WERI-Rb-1 (cell line): Measurements from ENCODE around the gene MYRIP.
"Not testable (repeated sequence)": the region's sequence is repeated elsewhere in the genome, so short reads cannot be mapped to it uniquely, and the experiment has no call there.

Experiments used
- DNase-seq: peaks from one replicate; pipeline ENCODE4 v3.0.0-alpha.2; 2020
- H3K27ac ChIP-seq: fragments of 250-450 bp; sonication (Bioruptor Pico); 2 replicates; pipeline ENCODE4 v1.5.1; 2020; ENCODE audit warnings: mild to moderate bottlenecking, moderate library complexity
- H3K27me3 ChIP-seq: fragments of 250-450 bp; sonication (Bioruptor Pico); 2 replicates; pipeline ENCODE4 v1.5.1; 2021; ENCODE audit warnings: mild to moderate bottlenecking, low read depth, moderate library complexity; ENCODE audit not compliant: insufficient read depth, severe bottlenecking
- H3K36me3 ChIP-seq: fragments of 250-450 bp; sonication (Bioruptor Pico); 2 replicates; pipeline ENCODE4 v1.5.1; 2020; ENCODE audit warnings: mild to moderate bottlenecking, moderate library complexity
- H3K4me3 ChIP-seq: 2 replicates; pipeline ENCODE4 v1.5.1; 2011; ENCODE audit warnings: low read depth, mild to moderate bottlenecking, control low read depth, low read length
- H3K9me3 ChIP-seq: fragments of 250-450 bp; sonication (Bioruptor Pico); 2 replicates; pipeline ENCODE4 v1.5.1; 2021; ENCODE audit warnings: mild to moderate bottlenecking, moderate library complexity; ENCODE audit not compliant: severe bottlenecking
- TF ChIP-seq, protein P1 (sequence below): IDR thresholded peaks from 2 replicates; pipeline ENCODE4 v1.5.1; 2011; ENCODE audit warnings: low read depth, mild to moderate bottlenecking, control low read depth, inconsistent platforms, low read length

MYRIP gene

DNA sequence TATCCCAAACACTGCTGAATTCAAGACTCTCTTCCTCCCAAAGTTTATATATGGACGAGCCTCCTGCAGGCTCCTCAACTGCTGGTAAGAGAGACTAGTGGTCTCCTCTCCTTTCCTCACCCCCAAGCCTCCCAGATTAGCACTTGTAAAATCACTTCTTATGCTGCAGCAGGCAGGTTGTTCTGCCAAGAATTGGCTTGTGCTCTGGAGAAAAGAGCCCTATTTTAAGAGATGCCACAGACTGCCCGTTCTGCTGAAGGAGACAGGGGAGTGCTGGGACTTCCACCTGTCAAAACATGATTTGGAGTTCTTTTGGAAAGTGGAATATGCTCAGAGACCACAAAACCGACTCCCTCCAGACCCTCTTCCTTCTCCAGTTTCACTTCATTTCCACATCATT, 269.2 kb downstream of the MYRIP start:
- DNase-seq, result no peak
- H3K9me3 ChIP-seq, result no peaks in the 10 kb centered on the region
- no peaks in the 10 kb centered on the region for H3K36me3 ChIP-seq
- no peaks in the 10 kb centered on the region for H3K27me3 ChIP-seq
- H3K4me3 ChIP-seq, result no peak overlapping the region
- no peak overlapping the region for H3K27ac ChIP-seq
- TF ChIP-seq, protein P1, sequence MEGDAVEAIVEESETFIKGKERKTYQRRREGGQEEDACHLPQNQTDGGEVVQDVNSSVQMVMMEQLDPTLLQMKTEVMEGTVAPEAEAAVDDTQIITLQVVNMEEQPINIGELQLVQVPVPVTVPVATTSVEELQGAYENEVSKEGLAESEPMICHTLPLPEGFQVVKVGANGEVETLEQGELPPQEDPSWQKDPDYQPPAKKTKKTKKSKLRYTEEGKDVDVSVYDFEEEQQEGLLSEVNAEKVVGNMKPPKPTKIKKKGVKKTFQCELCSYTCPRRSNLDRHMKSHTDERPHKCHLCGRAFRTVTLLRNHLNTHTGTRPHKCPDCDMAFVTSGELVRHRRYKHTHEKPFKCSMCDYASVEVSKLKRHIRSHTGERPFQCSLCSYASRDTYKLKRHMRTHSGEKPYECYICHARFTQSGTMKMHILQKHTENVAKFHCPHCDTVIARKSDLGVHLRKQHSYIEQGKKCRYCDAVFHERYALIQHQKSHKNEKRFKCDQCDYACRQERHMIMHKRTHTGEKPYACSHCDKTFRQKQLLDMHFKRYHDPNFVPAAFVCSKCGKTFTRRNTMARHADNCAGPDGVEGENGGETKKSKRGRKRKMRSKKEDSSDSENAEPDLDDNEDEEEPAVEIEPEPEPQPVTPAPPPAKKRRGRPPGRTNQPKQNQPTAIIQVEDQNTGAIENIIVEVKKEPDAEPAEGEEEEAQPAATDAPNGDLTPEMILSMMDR, result no peak

DNA sequence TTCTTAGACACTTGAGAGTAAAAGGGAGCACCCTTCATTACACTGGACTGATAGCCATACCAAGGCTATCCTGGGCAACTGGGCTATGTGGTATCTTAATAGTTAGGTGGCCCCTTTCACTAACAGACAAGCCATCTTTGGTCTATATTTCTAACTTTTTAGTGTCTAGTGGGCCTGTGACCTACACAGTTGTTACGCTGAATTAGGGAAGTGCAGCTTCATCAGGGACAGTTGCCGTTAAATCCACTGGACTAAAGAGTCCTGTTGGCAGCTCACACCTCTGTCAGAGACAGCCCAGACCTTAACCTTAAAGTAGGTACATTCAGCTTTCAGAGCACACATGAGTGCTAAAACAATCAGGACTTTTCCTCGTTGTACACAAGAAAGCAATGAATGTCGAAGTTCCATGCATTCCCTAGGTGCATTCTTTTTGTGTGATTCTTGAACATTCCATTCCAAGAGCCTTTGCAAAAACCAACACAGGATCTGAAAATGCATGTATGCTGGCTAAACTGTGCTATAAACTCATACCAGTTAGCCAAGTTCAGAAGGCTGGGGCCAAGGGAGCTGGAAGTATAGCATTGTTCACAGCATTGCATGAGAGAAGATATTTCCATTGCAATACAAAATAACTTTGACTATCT, 269.9 kb downstream of the MYRIP start:
- DNase-seq, result no peak
- H3K27me3 ChIP-seq, result no peaks in the 10 kb centered on the region
- no peak overlapping the region for H3K4me3 ChIP-seq
- TF ChIP-seq, protein P1, result no peak
- H3K36me3 ChIP-seq, result no peaks in the 10 kb centered on the region
- H3K9me3 ChIP-seq, result no peaks in the 10 kb centered on the region
- H3K27ac ChIP-seq, result no peak overlapping the region

DNA sequence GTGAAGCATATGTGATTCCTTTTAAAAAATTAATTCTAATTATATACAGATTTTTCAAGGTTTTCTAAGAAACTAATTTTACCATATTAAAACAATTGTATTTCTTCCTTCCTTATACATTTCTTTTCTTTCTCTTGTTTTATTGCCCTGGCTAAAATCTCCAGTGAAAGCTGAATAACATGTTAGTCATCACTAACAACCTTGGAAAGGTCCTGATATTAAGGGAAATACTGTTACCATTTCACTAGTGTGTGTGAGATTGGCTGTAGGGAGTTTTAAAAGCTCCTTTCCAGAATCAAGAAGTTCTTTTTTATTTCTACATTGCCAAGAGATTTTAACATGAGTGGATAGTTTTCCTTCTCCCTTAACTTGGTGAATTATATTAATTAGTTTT, 270.4 kb downstream of the MYRIP start:
- Histone ChIP-seq H3K27me3 (no peaks in the 10 kb centered on the region), H3K9me3 (no peaks in the 10 kb centered on the region), H3K36me3 (no peaks in the 10 kb centered on the region), H3K4me3 (no peak overlapping the region), H3K27ac (no peak overlapping the region)
- DNase-seq, result no peak
- TF ChIP-seq, protein P1, result no peak

DNA sequence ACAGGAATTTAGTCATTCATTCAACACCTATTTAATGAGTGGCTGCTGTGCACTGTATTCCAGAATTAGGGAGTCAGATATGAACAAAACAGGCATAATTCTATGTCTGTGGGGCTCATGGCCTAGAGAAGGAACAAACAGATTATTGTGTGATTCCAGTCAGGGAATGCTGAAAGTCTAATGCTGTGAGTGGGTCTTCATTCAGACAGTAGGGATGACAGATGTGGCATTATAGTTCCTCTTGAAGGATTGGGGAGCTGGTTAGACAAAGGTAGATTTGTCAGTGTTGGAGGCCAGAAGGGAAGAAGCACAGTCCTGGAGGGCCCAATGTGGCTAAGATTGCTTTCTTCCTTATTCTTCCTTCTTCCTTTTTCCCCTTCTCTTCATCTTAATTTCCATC, 273.7 kb downstream of the MYRIP start:
- H3K4me3 ChIP-seq, result no peak overlapping the region
- TF ChIP-seq, protein P1, result no peak
- no peaks in the 10 kb centered on the region for H3K27me3 ChIP-seq
- no peaks in the 10 kb centered on the region for H3K36me3 ChIP-seq
- no peak for DNase-seq
- no peak overlapping the region for H3K27ac ChIP-seq
- no peaks in the 10 kb centered on the region for H3K9me3 ChIP-seq

- H3K27ac ChIP-seq, H3K9me3 ChIP-seq, H3K4me3 ChIP-seq, H3K36me3 ChIP-seq, H3K27me3 ChIP-seq, DNase-seq: not testable (repeated sequence)
These were observed 275.0 kb downstream of the MYRIP start for GRCh38 chr3:40084424-40084823.

DNA sequence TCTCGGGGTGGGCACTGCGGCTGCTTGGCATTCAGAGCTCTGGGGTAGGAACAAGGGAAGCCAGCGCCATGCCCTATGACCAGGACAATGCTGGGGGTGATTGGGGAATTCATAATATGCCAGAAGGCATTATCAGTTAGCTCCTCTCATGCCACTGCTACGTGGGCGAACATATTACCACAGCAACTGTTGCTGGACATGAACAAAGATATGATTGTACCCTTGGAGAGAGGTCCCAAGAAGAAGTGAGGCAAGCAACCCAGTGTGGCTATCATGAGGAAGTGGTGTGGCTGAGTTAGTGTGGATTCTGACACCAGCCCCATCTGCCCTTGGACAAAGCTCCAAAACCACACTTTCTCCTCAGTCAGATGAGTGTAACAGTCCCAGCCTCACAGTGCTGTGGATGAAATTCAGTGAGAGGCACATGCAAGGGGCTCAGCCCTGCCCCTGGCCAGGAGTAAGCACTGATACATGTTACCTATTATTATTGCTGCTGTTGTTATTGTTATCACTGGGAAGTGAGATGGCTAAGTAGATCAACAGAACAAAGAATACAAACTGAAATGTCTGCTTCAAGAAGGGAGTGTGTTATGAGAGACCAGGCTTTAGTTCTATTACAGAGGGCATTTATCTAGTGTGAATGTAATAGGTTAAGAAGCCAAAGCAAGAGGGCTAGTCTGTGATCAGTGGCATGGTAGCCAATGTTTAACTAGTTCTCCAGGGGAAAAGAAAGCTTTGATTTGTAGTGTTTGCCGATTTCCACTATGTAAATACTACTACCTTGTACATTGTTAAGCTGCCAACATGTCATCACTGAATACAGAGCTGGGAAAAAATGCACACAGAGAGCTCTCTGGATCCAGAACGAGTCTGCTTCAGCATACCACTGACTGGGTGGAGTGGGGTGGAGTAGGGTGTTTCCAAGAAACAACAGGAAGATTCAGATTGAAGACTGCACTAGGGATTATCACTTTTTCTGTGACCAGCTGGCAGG, 277.8 kb downstream of the MYRIP start:
- Histone ChIP-seq H3K27ac (no peak overlapping the region), H3K36me3 (no peaks in the 10 kb centered on the region), H3K9me3 (no peaks in the 10 kb centered on the region), H3K27me3 (no peaks in the 10 kb centered on the region), H3K4me3 (no peak overlapping the region)
- DNase-seq, result no peak
- TF ChIP-seq, protein P1, result no peak
